RWPE1 (cell line): ENCODE results near the gene ZYX.
A peak's percentile ranks its signal among the peaks of the same experiment; 100 is the strongest.

Experiments
- CTCF ChIA-PET: fragments of 350-600 bp; sonication (Branson Sonifier 250); formaldehyde crosslinking; extraction: SDS; loops from one replicate; lab custom pipeline; 2021; lab: Yijun Ruan, JAX
- POLR2A ChIA-PET: fragments of 400-600 bp; formaldehyde crosslinking; extraction: SDS; loops from one replicate; lab custom pipeline; 2020; ENCODE audit warnings: antibody characterized with exemption; ENCODE audit not compliant: low non-redundant PET; lab: Yijun Ruan, JAX
- DNase-seq: peaks from one replicate; pipeline ENCODE4 v3.0.0; 2012; ENCODE audit warnings: low spot score
- H3K27ac ChIP-seq: fragments of 450-650 bp; 2 replicates; pipeline ENCODE4 v1.5.1; 2017
- TF ChIP-seq, protein P1 (sequence below): fragments of 450-650 bp; conservative IDR thresholded peaks from 2 replicates; pipeline ENCODE4 v1.5.1; 2017; ENCODE audit warnings: low read depth, mild to moderate bottlenecking

Gene ZYX

DNA sequence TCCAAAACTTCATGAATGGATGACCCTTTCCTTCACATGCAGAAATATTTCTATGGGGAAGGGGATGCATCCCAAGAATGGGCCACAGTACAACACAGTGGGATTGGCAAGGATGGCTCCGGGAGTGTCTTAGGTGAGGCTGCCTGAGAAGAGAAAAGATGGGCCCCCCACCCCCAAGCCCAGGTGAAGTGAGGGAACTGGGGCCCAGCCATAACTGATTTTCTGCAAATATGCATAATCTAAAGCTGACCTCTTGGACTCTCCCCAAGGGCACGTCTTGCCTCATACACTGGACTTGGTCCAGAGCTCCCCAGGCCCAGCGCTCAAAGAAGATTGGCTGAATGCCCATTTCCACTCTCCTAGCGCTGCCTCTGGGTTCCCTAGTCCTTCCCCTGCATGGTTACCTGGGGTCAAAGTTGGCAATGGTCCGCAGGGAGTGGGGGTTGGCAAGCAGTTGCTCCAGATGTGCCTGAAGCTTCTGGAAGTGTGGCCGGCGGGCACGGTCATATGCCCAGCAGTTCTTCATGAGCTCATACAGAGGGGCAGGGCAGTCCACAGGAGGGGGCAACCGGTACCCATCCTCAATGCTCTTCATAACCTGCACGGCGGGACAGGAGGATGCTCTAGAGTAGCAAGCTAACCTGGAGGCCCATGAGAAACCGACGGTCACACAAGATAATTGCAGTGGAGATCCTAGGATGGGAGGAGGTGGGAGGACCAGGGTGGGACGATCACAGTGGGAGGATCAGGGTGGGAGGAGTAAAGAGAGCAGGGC, 12.3 kb downstream of the ZYX start:
- ChIA-PET POLR2A (no interaction called here), CTCF (no interaction called here)
- TF ChIP-seq, protein P1, sequence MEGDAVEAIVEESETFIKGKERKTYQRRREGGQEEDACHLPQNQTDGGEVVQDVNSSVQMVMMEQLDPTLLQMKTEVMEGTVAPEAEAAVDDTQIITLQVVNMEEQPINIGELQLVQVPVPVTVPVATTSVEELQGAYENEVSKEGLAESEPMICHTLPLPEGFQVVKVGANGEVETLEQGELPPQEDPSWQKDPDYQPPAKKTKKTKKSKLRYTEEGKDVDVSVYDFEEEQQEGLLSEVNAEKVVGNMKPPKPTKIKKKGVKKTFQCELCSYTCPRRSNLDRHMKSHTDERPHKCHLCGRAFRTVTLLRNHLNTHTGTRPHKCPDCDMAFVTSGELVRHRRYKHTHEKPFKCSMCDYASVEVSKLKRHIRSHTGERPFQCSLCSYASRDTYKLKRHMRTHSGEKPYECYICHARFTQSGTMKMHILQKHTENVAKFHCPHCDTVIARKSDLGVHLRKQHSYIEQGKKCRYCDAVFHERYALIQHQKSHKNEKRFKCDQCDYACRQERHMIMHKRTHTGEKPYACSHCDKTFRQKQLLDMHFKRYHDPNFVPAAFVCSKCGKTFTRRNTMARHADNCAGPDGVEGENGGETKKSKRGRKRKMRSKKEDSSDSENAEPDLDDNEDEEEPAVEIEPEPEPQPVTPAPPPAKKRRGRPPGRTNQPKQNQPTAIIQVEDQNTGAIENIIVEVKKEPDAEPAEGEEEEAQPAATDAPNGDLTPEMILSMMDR: no peak
- DNase-seq: no peak
- H3K27ac ChIP-seq: peak overlapping the region; percentile 78

- ChIA-PET CTCF (no interaction called here), POLR2A (no interaction called here)
- TF ChIP-seq, protein P1: no peak
- DNase-seq: no peak
- no peak overlapping the region; the same call in 1 of the 2 replicates for H3K27ac ChIP-seq
Measured at GRCh38 chr7:143394068-143394467, 12.9 kb downstream of the ZYX start.

GRCh38 chr7:143394777-143395176, 13.6 kb downstream of the ZYX start:
- POLR2A ChIA-PET: no interaction called here
- CTCF ChIA-PET: no interaction called here

DNA sequence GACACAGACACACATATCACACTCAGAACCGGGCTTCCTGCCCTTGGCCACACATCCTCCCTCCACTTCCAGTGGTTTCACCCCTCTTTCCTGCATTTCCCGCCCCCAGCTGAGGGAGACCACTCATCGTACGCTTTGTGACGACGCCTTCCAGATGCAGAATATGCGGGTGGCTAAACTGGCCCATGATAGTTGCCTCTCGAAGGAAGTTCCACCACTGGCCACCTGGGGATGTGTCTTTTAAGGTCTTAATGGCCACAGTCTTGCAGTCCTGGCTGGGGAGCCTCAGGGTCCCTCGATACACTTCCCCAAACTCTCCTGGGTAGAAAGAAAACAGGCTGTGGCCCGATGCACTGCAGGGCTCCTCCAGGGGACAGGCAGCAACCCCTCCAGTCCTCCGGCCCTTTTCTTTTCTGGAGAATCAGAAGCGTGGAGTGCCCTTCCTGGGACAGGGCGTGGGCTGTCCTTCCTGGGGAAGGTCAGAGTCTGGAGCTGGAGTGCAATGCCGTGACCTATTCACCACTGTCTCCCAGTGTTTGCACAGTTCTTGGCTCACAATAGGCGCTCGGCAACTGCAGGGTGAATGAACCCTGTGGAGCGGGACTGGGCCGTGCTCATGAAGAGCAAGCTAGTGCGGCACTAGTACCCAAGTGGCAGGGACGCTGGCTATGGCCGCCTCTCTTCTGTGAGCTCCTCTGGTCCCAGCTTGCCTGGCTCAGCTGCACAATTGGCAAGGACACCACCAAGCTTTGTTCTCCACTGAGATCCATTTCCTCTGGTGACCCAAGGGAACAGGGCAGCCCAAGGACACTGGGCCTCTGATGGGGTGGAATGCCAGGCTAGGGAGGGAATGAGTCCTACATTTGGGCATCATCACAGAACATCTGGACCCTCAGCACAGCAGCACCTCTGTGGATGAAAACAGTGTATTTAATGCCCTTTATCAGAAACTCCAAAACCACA, 14.3 kb downstream of the ZYX start:
- DNase-seq: no peak
- TF ChIP-seq, protein P1: no peak
- ChIA-PET POLR2A (no interaction called here), CTCF (no interaction called here)
- no peak overlapping the region for H3K27ac ChIP-seq

More at GRCh38 chr7:143394777-143395176, 13.6 kb downstream of the ZYX start:
- TF ChIP-seq, protein P1: no peak
- H3K27ac ChIP-seq: no peak overlapping the region; the same call in 1 of the 2 replicates
- DNase-seq: no peak

- no peak for DNase-seq
- POLR2A ChIA-PET: no interaction called here
- TF ChIP-seq, protein P1: no peak
- H3K27ac ChIP-seq: no peak overlapping the region
- CTCF ChIA-PET: no interaction called here
Measured at GRCh38 chr7:143396182-143396581, 15.0 kb downstream of the ZYX start.
